ENCODE data around the gene PTOV1.
A peak's percentile ranks its signal among the peaks of the same experiment; 100 is the strongest.

The PTOV1 gene

GRCh38 chr19:49811328-49811727, 39.6 kb upstream of the PTOV1 start:
- TF ChIP-seq GATA2 (IDR thresholded peaks at IDR 0.05; ENCODE audit: low read depth, low read length) (no peak), GATA3 (IDR thresholded peaks at IDR 0.05; ENCODE audit: low read depth, low read length) (no peak)

GRCh38 chr19:49812452-49812996, 38.4 kb upstream of the PTOV1 start:
- no peak for TF ChIP-seq GATA2 (IDR thresholded peaks at IDR 0.05; ENCODE audit: low read depth, low read length)
- TF ChIP-seq GATA3 (IDR thresholded peaks at IDR 0.05; ENCODE audit: low read depth, low read length): no peak

GRCh38 chr19:49812997-49813861, 37.7 kb upstream of the PTOV1 start, which contains the start of gene FUZ:
TSS of gene FUZ (minus strand) at chr19:49813292. CDS start at chr19:49813106, 186 bp downstream.
- TF ChIP-seq GATA3 (IDR thresholded peaks at IDR 0.05; ENCODE audit: low read depth, low read length) (no peak), GATA2 (IDR thresholded peaks at IDR 0.05; ENCODE audit: low read depth, low read length) (peak; percentile 80)

- TF ChIP-seq GATA3 (IDR thresholded peaks at IDR 0.05; ENCODE audit: low read depth, low read length) (no peak), GATA2 (IDR thresholded peaks at IDR 0.05; ENCODE audit: low read depth, low read length) (no peak)
Observed at GRCh38 chr19:49814010-49814409, 36.9 kb upstream of the PTOV1 start.

- no peak for TF ChIP-seq GATA2 (IDR thresholded peaks at IDR 0.05; ENCODE audit: low read depth, low read length)
- TF ChIP-seq GATA3 (IDR thresholded peaks at IDR 0.05; ENCODE audit: low read depth, low read length): no peak
Observed at GRCh38 chr19:49816590-49816989, 34.4 kb upstream of the PTOV1 start.

GRCh38 chr19:49817964-49818648, 32.9 kb upstream of the PTOV1 start, which contains the start of gene MED25:
TSS of gene MED25 (plus strand) at chr19:49818289. CDS start at chr19:49818342, 53 bp downstream.
- TF ChIP-seq GATA3 (IDR thresholded peaks at IDR 0.05; ENCODE audit: low read depth, low read length): no peak
- no peak for TF ChIP-seq GATA2 (IDR thresholded peaks at IDR 0.05; ENCODE audit: low read depth, low read length)

GRCh38 chr19:49818649-49819370, 32.1 kb upstream of the PTOV1 start:
- TF ChIP-seq GATA3 (IDR thresholded peaks at IDR 0.05; ENCODE audit: low read depth, low read length) (no peak), GATA2 (IDR thresholded peaks at IDR 0.05; ENCODE audit: low read depth, low read length) (no peak)

- TF ChIP-seq GATA2 (IDR thresholded peaks at IDR 0.05; ENCODE audit: low read depth, low read length) (no peak), GATA3 (IDR thresholded peaks at IDR 0.05; ENCODE audit: low read depth, low read length) (no peak)
Observed at GRCh38 chr19:49820125-49820524, 30.8 kb upstream of the PTOV1 start.

- TF ChIP-seq GATA3 (IDR thresholded peaks at IDR 0.05; ENCODE audit: low read depth, low read length) (no peak), GATA2 (IDR thresholded peaks at IDR 0.05; ENCODE audit: low read depth, low read length) (no peak)
Observed at GRCh38 chr19:49823472-49823871, 27.5 kb upstream of the PTOV1 start.

- TF ChIP-seq GATA2 (IDR thresholded peaks at IDR 0.05; ENCODE audit: low read depth, low read length) (no peak), GATA3 (IDR thresholded peaks at IDR 0.05; ENCODE audit: low read depth, low read length) (no peak)
Observed at GRCh38 chr19:49824662-49825061, 26.3 kb upstream of the PTOV1 start.

- TF ChIP-seq GATA3 (IDR thresholded peaks at IDR 0.05; ENCODE audit: low read depth, low read length) (no peak), GATA2 (IDR thresholded peaks at IDR 0.05; ENCODE audit: low read depth, low read length) (no peak)
Observed at GRCh38 chr19:49827034-49827433, 23.9 kb upstream of the PTOV1 start.

GRCh38 chr19:49829200-49829599, 21.8 kb upstream of the PTOV1 start:
- TF ChIP-seq GATA3 (IDR thresholded peaks at IDR 0.05; ENCODE audit: low read depth, low read length): no peak
- TF ChIP-seq GATA2 (IDR thresholded peaks at IDR 0.05; ENCODE audit: low read depth, low read length): no peak

- TF ChIP-seq GATA2 (IDR thresholded peaks at IDR 0.05; ENCODE audit: low read depth, low read length) (no peak), GATA3 (IDR thresholded peaks at IDR 0.05; ENCODE audit: low read depth, low read length) (no peak)
Observed at GRCh38 chr19:49829721-49830120, 21.2 kb upstream of the PTOV1 start.

GRCh38 chr19:49830766-49831165, 20.2 kb upstream of the PTOV1 start:
- no peak for TF ChIP-seq GATA3 (IDR thresholded peaks at IDR 0.05; ENCODE audit: low read depth, low read length)
- TF ChIP-seq GATA2 (IDR thresholded peaks at IDR 0.05; ENCODE audit: low read depth, low read length): no peak

All from SH-SY5Y (cell line).